HG03064 (cell line): ENCODE results near the gene DNAI4.

Experiments used
- ATAC-seq: cut with Tn5 transposase; IDR thresholded peaks from one replicate; pipeline ENCODE4 v1.9.1; 2021; ENCODE audit warnings: low read depth; ENCODE audit not compliant: unreplicated experiment

DNAI4 gene

GRCh38 chr1:66769512-66770229 lies 155.0 kb downstream of the DNAI4 start:
- no peak for ATAC-seq

GRCh38 chr1:66768965-66769364 lies 155.7 kb downstream of the DNAI4 start:
- ATAC-seq = no peak

- ATAC-seq = no peak
These were observed 157.0 kb downstream of the DNAI4 start for GRCh38 chr1:66767626-66768025.

DNA sequence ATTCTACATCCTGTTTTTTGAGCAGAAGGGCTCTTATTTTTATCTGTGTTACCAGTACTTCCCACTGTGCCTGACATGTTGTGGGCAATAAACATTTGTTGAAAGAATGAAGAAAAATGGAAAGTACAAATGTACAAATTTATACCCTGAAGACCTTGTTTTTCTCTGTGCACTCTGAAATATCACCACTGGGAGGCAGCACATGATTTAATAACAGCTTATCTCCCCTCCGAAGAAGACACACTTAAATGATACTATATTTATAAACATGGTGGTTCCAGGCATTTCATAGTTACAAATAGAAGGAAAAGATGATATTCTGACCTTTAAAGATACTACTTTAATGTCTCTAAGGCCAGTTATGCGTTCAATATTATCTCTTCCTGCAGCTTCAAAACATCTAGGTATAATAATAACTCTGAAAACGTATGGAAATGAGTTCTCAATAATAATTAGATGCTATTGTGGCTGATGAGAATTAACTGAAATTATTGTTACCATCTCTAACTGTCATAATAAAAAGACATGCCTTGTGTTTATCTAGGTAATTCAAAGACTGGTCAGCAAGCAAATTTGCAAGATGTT lies 159.6 kb downstream of the DNAI4 start:
- no peak for ATAC-seq
